K562 (cell line): ENCODE data around the gene ATXN7.

ENCODE experiments used
- BACH1 ChIP-seq: fragments of 200-800 bp; sonication (Bioruptor generic); IDR thresholded peaks from 2 replicates; pipeline ENCODE4 v1.6.1; 2016; ENCODE audit warnings: missing genetic modification characterization, missing compliant biosample characterization
- CTCF ChIP-seq, 3 experiments: IDR thresholded peaks in 2 of 3; conservative IDR thresholded peaks in 1 of 3; 2 replicates each; pipeline ENCODE4 v1.5.1; 2011 to 2012; ENCODE audit warnings: low read length in 3 of 3, mild to moderate bottlenecking in 3 of 3, control low read depth in 2 of 3, improper control_type of control experiment in 1 of 3, inconsistent platforms in 1 of 3, low read depth in 1 of 3, mixed read lengths in 1 of 3, moderate library complexity in 1 of 3; ENCODE audit not compliant: insufficient read depth in 2 of 3
- ERF ChIP-seq: fragments of 450-650 bp; formaldehyde crosslinking; IDR thresholded peaks from 2 replicates; pipeline ENCODE4 v1.4.0; 2020; ENCODE audit warnings: mild to moderate bottlenecking, mixed read lengths
- RAD21 ChIP-seq, 2 experiments: fragments of 250-450 bp in 1 of 2; fragments of 450-650 bp in 1 of 2; sonication (Bioruptor Pico) in 1 of 2; formaldehyde crosslinking in 1 of 2; IDR thresholded peaks in 1 of 2; conservative IDR thresholded peaks in 1 of 2; 2 replicates each; pipeline versions ENCODE4 v1.4.0 to v1.8.0; 2020 to 2022; ENCODE audit warnings: mild to moderate bottlenecking in 2 of 2, moderate library complexity in 1 of 2
- RBM39 ChIP-seq: fragments of 200-400 bp; formaldehyde crosslinking; optimal IDR thresholded peaks from 2 replicates; pipeline ENCODE3; 2018; ENCODE audit warnings: low read depth, low read length
- ZNF121 ChIP-seq: sonication (generic); formaldehyde crosslinking; conservative IDR thresholded peaks from 2 replicates; pipeline ENCODE4 v1.8.0; 2022; ENCODE audit warnings: missing genetic modification reagents
- ZNF124 ChIP-seq: sonication (generic); formaldehyde crosslinking; IDR thresholded peaks from 2 replicates; pipeline ENCODE4 v1.8.1; 2022; ENCODE audit warnings: missing genetic modification reagents
- ZNF175 ChIP-seq: fragments of 200-800 bp; sonication (Bioruptor generic); IDR thresholded peaks from 2 replicates; pipeline ENCODE4 v1.6.1; 2016; ENCODE audit warnings: low read depth, mild to moderate bottlenecking, missing genetic modification characterization, missing compliant biosample characterization
- ZNF184 ChIP-seq: sonication (generic); formaldehyde crosslinking; IDR thresholded peaks from 2 replicates; pipeline ENCODE4 v1.5.0; 2020; ENCODE audit warnings: missing genetic modification reagents
- ZNF274 ChIP-seq: IDR thresholded peaks from 2 replicates; pipeline ENCODE4 v1.6.1; 2011; ENCODE audit warnings: low read depth, mild to moderate bottlenecking, low read length, moderate library complexity, borderline replicate concordance
- ZNF318 ChIP-seq, 2 experiments: fragments of 450-650 bp; IDR thresholded peaks; 2 replicates each; pipeline ENCODE4 v1.6.1; 2016; ENCODE audit warnings: mild to moderate bottlenecking in 2 of 2, borderline replicate concordance in 1 of 2, low read depth in 1 of 2, moderate library complexity in 1 of 2
- ZNF785 ChIP-seq: fragments of 250-450 bp; sonication (Bioruptor Pico); IDR thresholded peaks from 2 replicates; pipeline ENCODE4 v1.4.0; 2020; ENCODE audit warnings: mild to moderate bottlenecking
- ZSCAN29 ChIP-seq: fragments of 450-650 bp; IDR thresholded peaks from 2 replicates; pipeline ENCODE4 v1.6.1; 2017
- ZZZ3 ChIP-seq: fragments of 450-650 bp; IDR thresholded peaks from 2 replicates; pipeline ENCODE4 v1.6.1; 2016; ENCODE audit warnings: antibody characterized with exemption, mild to moderate bottlenecking, moderate library complexity

- TF ChIP-seq ZSCAN29 (no peak), ZNF175 (CRISPR knock-in tag) (no peak), ERF (CRISPR knock-in tag) (no peak), CTCF (IDR thresholded peaks at IDR 0.05 in 2 of 3, conservative IDR thresholded peaks at IDR 0.05 in 1 of 3; ENCODE audit: insufficient read depth in 2 of 3, low read depth in 1 of 3, low read length in 3 of 3) (no peak), RAD21 (CRISPR knock-in tag; conservative IDR thresholded peaks at IDR 0.05 in 1 of 2, IDR thresholded peaks at IDR 0.05 in 1 of 2) (no peak), ZNF124 (CRISPR knock-in tag) (no peak), RBM39 (no peak), ZZZ3 (no peak), ZNF121 (no peak), ZNF318 (IDR thresholded peaks at IDR 0.05; ENCODE audit: borderline replicate concordance in 1 of 2, low read depth in 1 of 2) (no peak), BACH1 (tag) (no peak), ZNF184 (CRISPR knock-in tag) (no peak), ZNF274 (no peak), ZNF785 (CRISPR knock-in tag) (no peak)
Measured at GRCh38 chr3:63952248-63952594, 88.6 kb downstream of the ATXN7 start.
